Gastrocnemius medialis (tissue), 4 donors: Measurements from ENCODE around the gene DUT.

Experiments
- POLR2A ChIP-seq, 2 donors: fragments of 450-650 bp; IDR thresholded peaks; one replicate each; pipeline ENCODE4 v1.6.1; 2017; ENCODE audit warnings: antibody characterized with exemption in 2 of 2, mild to moderate bottlenecking in 2 of 2, moderate library complexity in 2 of 2
- TF ChIP-seq, protein P1 (sequence below), 5 experiments: fragments of 450-650 bp in 3 of 5; fragments of 200-600 bp in 2 of 5; sonication (generic) in 2 of 5; IDR thresholded peaks in 4 of 5; conservative IDR thresholded peaks in 1 of 5; 1 replicate in 4 of 5; 2 replicates in 1 of 5; pipeline ENCODE4 v1.5.1; 2016 to 2019; ENCODE audit warnings: antibody characterized with exemption in 5 of 5, mild to moderate bottlenecking in 3 of 5, moderate library complexity in 3 of 5

DNA sequence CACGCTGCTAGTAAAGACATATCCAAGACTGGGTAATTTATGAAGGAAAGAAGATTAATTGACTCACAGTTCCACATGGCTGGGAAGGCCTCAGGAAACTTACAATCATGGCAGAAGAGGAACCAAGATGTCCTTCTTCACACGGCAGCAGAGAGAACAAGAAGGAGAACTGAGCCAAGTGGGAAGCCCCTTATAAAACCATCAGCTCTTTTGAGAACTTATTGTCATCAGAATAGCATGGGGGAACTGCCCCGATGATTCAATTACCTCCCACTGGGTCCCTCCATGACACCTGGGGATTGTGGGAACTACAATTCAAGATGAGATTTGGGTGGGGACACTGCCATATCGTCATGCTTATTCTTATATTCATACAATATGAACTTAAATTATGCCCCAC lies 49.0 kb downstream of the DUT start:
- TF ChIP-seq, protein P1, sequence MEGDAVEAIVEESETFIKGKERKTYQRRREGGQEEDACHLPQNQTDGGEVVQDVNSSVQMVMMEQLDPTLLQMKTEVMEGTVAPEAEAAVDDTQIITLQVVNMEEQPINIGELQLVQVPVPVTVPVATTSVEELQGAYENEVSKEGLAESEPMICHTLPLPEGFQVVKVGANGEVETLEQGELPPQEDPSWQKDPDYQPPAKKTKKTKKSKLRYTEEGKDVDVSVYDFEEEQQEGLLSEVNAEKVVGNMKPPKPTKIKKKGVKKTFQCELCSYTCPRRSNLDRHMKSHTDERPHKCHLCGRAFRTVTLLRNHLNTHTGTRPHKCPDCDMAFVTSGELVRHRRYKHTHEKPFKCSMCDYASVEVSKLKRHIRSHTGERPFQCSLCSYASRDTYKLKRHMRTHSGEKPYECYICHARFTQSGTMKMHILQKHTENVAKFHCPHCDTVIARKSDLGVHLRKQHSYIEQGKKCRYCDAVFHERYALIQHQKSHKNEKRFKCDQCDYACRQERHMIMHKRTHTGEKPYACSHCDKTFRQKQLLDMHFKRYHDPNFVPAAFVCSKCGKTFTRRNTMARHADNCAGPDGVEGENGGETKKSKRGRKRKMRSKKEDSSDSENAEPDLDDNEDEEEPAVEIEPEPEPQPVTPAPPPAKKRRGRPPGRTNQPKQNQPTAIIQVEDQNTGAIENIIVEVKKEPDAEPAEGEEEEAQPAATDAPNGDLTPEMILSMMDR (IDR thresholded peaks at IDR 0.05 in 4 of 5, conservative IDR thresholded peaks at IDR 0.05 in 1 of 5): no peak
- no peak for TF ChIP-seq POLR2A (IDR thresholded peaks at IDR 0.05)
